Dermis microvascular lymphatic vessel endothelial cell (primary cell): ENCODE results near the gene SNAI3. TPM values are rescaled to one million over a fixed set of nuclear protein-coding genes. Genes with fewer than 3 reads are reported as not detected.
A peak's percentile ranks its signal among the peaks of the same experiment; 100 is the strongest.

Experiments used
- DNase-seq, 2 donors: peaks; one replicate each; pipeline versions ENCODE4 v3.0.0 to v3.0.0-alpha.2; 2010; ENCODE audit warnings: low read depth in 2 of 2
- total RNA-seq: library from RNA; depleted of rRNA; stranded (reverse); fragments of >200 nt; gene quantifications from 2 replicates; pipeline ENCODE4 v1.2.1, GENCODE V29; 2014

Gene SNAI3
- total RNA-seq, 1 donor from 2014 or later = 0.13 TPM

- no peak for DNase-seq
Observed at GRCh38 chr16:88635671-88636319, 50.5 kb downstream of the SNAI3 start.

DNA sequence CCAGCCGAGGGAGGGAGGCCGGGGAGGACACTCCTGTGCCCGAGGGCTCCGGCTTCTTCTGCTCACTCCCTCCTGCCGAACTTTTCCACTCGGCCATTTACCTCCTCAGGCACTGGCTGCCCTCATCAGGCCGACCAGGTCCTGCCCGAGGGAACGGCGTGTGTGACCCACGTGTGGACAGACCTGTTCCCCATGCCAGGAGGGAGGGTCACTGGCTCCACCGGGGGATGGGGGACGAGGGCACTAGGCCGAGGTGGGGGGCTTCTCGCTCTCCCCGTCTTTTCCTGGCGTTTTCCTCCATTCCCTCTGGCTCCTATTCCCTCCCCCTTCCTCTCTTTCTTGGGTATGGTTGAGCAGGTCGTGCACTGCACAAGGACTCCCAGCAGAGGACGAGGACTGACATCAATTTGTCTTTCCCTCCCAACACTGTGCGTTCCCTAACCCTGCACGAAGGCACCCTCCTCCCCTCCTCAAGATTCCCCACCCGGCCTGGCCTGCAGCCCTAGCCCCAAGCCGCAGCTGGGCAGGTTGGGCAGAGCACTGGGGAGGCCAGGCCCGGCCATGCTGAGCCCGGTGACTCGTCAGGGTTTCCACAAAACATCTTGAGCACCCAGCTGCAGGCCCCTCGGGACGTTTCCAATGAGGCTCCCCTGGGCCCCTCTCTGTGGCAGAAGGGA lies 51.2 kb downstream of the SNAI3 start:
- no peak for DNase-seq

GRCh38 chr16:88634141-88634993 lies 51.9 kb downstream of the SNAI3 start:
- DNase-seq = peak in 1 of 2 donors; percentile 46

DNA sequence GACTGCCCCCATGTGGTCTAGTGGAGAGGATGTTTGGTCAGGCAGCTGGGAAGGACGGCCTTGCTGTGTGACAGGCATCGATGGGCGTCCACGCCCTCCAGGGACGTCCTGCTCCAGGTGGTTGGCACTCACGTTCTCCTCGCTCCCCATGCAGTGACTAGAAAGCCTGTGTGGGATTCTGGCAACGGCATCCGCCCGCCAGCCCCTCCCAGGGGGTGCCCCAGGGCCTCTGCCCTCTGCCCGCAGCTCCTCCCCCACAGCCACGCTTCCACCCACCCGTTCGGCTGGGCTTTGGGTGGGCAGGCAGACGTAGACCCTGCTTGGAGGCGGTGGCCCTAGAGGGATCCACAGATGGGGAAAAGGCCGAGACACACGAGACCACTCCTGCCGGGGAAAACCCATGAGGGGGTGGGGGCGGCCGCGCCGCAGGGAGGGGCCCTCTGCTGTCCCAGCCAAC lies 52.6 kb downstream of the SNAI3 start:
- DNase-seq = peak; percentile 55 to 60

DNA sequence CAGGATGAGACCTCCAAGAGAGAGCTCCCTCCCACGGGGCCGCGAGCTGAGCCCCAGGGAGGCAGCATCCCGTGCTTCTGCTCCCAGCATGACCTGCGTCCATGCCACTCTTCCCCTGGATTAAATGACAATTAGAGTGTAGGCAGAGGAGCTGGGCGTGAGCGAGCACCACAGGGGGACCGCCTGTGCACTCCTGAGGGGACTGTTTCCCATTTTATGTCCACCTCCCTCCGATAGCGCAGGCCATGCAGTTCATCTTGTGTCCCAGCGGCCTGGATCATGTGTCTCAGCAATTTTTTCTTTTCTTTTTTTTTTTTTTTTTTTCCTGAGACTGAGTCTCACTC lies 53.7 kb downstream of the SNAI3 start:
- DNase-seq = no peak

GRCh38 chr16:88631920-88632586 lies 54.3 kb downstream of the SNAI3 start:
- no peak for DNase-seq

DNA sequence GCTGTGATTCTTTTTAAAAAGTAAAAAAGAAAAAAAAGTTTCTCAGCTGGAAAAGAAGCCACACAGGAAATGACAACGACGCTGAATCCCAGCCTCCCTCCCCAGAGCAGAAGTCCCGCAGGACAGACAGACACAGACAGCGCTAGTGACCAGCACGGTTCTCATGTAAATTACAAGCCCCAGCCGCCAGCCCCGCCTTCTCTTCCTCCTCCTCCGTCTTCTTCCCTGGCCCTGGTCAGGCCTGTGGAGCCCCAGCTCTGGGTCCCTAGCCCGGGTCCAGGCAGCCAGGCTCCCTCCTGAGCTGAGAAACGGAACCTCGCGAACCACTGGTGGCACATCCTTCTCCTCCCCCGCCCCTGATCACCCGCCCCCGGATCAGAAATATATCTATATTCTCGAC lies 54.9 kb downstream of the SNAI3 start:
- no peak for DNase-seq

- no peak for DNase-seq
Observed at GRCh38 chr16:88630941-88631340, 55.4 kb downstream of the SNAI3 start.

GRCh38 chr16:88630433-88630832 lies 55.9 kb downstream of the SNAI3 start:
- DNase-seq = no peak

DNA sequence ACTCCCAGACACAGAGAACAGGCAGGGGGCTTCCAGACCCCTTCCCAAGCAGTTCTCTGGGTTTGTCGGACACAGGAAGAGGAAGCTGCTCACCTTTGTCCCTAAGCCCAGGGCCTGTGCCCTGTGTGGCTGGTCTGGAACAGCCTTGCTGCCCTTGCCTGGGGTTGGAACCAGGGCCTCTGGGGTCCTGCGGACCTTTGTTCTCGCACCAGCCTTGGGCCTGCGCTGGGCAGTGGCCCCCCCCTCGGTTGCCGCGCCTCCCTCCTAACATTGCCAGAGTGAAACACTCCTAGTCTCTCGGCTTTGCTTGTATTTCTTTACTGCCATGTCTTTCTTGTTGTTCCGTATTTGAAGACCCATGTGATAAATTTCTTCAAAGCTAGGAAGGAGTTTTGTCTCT lies 56.5 kb downstream of the SNAI3 start:
- DNase-seq = no peak

DNA sequence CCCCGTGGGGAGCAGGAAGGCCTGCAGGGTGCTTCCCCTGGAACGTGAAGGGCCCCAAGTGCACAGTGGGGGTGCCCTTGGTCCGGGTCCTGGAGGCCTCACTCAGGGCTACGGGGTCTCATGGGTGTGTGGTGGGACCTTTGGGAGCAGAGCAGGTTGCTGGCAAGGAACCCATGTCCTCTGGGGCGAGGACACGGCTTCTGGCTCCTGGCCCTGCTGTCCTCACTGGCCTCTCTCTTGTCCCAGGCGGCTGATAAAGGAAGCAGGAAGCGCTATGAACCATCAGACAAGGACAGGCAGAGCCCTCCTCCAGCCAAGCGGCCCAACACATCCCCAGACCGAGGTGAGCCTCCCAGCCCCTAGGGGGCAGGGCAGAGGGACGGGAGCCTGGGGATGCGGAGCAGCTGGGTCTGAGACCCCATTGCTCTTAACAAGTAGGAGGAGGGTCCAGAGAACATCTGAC lies 57.8 kb downstream of the SNAI3 start:
- DNase-seq = peak; percentile 46 to 58

Other genes starting within 250 kb of the SNAI3 start
- 0.64 and 1.6 TPM in 2 replicates for gene ZFPM1, start 233.2 kb downstream of the SNAI3 start, total RNA-seq
- 7.4 and 9.1 TPM in 2 replicates for gene ZC3H18, start 116.1 kb downstream of the SNAI3 start, total RNA-seq
- not detected in 2 replicates for gene IL17C, start 47.9 kb downstream of the SNAI3 start, total RNA-seq
- gene CYBA, start 35.5 kb downstream of the SNAI3 start, total RNA-seq = 336 and 456 TPM in 2 replicates
- 47.5 and 59.7 TPM in 2 replicates for gene MVD, start 23.4 kb downstream of the SNAI3 start, total RNA-seq
- 9.1 and 13.0 TPM in 2 replicates for gene RNF166, start 19.9 kb upstream of the SNAI3 start, total RNA-seq
- gene CTU2, start 20.0 kb upstream of the SNAI3 start, total RNA-seq = 10.8 and 12.8 TPM in 2 replicates
- gene PIEZO1, start 98.7 kb upstream of the SNAI3 start, total RNA-seq = 238 and 422 TPM in 2 replicates
- gene CDT1, start 117.3 kb upstream of the SNAI3 start, total RNA-seq = 4.3 and 5.1 TPM in 2 replicates
- 105 and 128 TPM in 2 replicates for gene APRT, start 125.4 kb upstream of the SNAI3 start, total RNA-seq
- 7.2 and 15.7 TPM in 2 replicates for gene GALNS, start 170.4 kb upstream of the SNAI3 start, total RNA-seq
- gene TRAPPC2L, start 170.6 kb upstream of the SNAI3 start, total RNA-seq = 48.1 and 51.5 TPM in 2 replicates
- not detected in 2 replicates for gene PABPN1L, start 180.2 kb upstream of the SNAI3 start, total RNA-seq